Stimulated activated CD8-positive, alpha-beta memory T cell treated with anti-CD3 and anti-CD28 coated beads, Interleukin-15, amount 100 ng/mL, for 4 hours (primary cell): Measurements from ENCODE around the gene IFITM2.
"Not testable (repeated sequence)": the region's sequence is repeated elsewhere in the genome, so short reads cannot be mapped to it uniquely, and the experiment has no call there.

Experiments used
- DNase-seq, 2 donors: peaks; one replicate each; pipeline ENCODE4 v3.0.0-alpha.2; 2020; ENCODE audit warnings: low read depth in 2 of 2

IFITM2 gene

GRCh38 chr11:307766-308708, at the start of gene IFITM2:
Gene IFITM2, plus strand, starts transcription at chr11:307816. Its CDS starts 377 bp downstream, at chr11:308193.
- not testable (repeated sequence) for DNase-seq

DNA sequence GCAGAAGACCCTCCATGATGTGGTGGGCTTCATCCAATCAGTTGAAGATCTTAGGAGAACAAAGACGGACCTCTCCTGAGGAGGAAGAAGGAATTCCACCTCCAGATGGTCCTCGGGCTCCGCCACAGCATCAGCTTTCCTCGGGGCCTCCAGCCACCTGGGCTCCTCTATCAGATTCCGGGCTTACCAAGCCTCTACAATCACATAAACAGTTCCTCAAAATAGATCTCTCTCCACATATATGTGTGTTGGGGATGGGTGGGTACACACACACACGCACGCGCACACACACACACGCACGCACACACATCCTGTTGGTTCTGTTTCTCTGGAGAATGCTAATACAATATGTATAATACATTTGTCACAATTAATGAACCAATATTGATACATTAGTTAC, 48.2 kb upstream of the IFITM2 start:
- DNase-seq, result no peak

DNA sequence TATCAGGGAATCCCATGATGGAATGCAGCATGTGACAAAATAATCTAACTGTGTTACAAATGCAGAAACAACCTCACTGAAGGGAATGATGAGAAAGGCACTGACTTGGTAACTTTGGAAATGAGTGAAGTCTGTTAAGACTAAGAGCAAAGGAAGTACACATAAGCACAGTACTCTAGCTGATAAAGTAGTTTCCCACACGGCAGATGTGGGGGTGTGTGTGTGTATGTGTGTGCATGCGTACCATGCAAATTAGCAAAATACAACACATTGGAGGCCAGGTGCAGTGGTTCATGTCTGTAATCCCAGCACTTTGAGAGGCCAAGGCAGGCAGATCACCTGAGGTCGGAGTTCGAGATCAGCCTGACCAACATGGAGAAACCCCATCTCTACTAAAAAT, 46.0 kb upstream of the IFITM2 start:
- no peak for DNase-seq

DNA sequence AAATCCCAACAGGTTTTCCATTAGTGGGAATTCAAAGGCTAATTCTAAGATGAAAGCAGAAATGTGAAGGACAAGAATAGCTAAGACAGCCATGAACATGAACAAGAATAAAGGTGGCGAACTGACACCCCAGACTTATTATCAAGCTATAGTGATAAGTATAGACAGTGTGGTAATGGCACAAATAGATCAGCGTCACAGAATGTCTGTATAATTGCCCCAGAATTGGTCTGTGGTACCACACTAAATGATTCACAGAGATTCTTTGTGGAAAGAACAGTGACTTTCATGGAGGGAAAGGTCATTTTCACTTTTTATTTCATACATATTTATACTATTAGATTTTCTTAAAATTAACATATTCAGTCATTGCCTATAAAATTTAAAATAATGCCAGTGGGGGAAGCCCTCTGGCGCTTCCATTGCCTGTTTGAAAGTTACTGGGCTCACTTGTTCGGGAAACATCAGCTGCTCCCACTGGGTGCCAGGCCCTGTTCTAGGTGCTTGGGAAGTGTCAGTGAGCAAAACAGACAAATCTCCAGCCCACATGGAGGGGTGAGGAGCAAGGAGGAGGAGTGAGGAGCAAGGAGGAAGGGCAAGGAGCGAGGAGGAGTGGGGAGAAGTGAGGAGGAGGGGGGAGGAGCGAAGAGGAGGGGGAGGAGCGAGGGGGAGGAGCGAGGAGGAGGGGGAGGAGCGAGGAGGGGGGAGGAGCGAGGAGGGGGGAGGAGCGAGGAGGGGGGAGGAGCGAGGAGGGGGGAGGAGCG, 40.8 kb upstream of the IFITM2 start:
- no peak for DNase-seq

- no peak for DNase-seq
Measured at GRCh38 chr11:267491-267994, 40.1 kb upstream of the IFITM2 start.

- DNase-seq, result not testable (repeated sequence)
Measured at GRCh38 chr11:268716-269145, 38.9 kb upstream of the IFITM2 start.

DNA sequence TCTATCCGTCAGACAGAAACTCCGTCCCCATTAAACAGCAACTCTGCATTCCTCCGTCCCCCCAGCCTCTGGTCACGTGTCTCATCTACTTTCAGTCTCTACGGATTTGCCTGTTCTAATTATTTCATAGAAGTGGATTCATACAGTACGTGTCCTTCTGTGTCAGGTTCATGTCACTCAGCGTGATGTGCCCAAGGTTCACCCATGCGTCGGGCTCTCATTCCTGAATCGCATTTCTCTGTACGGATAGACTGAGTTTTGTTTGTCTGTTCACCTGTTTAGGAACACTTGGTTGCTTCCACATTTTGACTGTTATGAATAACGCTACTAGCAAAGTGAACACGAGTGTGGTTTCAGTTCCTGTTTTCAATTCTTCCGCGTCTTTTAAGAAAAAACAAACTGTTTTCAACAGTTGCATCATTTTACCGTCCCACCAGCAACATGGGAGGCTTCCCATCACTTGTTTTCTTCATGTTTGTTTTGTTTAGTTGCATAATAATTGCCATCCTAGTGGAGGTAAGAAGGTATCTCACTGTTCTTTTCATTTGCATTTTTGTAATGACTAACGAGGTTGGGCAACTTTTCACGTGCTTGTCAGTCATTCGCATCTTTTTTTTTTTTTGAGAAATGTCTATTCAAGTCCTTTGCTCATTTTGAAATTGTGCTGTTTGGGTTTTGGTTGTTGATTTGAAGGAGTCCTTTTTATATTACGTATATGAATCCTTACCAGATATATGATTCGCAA, 38.3 kb upstream of the IFITM2 start:
- no peak for DNase-seq

DNA sequence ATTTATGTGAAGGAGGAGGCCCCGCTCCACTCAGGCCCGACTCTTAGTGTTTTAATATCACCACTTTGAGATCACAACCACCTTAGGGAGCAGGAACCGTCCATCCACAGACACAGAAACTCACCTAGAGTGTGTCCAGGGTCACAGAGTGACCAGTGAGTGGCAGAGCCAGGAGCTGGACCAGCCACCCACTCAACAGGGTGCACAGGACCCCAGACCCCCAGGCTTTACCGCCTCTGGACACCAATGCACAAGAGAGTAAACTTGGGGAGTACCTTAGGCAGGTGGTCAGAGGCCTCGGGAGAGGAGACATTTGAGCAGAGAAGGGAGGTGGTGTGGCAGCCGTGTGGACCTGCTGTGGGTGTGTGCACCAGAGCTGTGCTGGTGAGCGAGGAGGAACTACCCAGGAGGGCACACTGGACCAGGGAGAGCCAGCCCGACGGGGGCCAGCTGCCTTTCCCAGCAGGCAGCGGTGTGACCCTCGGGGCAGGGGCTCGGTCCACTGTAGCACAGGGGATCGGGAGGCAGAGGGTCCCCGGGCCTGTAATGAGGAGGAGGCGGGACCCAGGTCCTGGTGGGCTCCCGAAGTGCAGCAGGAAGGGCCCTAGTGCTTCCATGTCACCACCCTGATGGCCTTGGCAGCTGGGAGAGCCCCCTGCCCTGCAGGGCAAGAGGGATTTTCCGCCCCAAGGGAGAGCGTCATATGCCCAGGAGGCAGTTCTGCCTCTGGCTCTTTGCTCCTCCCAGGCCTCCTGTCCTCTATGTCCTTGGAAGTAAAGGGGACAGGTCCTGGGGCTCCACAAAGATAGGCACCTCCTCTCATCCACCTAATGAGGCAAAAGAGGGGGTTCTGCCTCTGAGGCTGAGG, 36.9 kb upstream of the IFITM2 start:
- DNase-seq, result no peak

GRCh38 chr11:271319-271715, 36.3 kb upstream of the IFITM2 start:
- DNase-seq, result no peak

GRCh38 chr11:272195-272930, 35.3 kb upstream of the IFITM2 start:
- DNase-seq, result no peak

- no peak for DNase-seq
Measured at GRCh38 chr11:272931-273198, 34.8 kb upstream of the IFITM2 start.

DNA sequence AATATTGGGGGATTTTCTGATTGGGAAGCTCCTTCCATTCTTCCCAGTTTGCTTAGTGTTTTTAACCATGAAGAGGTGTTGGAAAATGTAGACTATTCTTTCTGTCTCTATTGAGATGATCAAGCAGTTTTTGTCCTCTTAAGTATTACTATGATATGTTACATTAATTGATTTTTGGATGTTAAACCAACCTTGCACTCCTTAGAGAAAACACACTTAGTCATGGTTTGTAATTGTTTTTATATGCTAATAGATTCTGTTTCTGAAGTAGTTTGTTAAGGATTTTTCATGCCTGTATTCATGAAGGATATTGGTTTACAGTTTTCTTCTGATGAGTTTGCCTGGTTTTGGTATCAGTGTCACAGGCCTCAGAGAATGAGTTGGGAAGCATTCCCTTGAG, 31.4 kb upstream of the IFITM2 start:
- DNase-seq, result no peak

DNA sequence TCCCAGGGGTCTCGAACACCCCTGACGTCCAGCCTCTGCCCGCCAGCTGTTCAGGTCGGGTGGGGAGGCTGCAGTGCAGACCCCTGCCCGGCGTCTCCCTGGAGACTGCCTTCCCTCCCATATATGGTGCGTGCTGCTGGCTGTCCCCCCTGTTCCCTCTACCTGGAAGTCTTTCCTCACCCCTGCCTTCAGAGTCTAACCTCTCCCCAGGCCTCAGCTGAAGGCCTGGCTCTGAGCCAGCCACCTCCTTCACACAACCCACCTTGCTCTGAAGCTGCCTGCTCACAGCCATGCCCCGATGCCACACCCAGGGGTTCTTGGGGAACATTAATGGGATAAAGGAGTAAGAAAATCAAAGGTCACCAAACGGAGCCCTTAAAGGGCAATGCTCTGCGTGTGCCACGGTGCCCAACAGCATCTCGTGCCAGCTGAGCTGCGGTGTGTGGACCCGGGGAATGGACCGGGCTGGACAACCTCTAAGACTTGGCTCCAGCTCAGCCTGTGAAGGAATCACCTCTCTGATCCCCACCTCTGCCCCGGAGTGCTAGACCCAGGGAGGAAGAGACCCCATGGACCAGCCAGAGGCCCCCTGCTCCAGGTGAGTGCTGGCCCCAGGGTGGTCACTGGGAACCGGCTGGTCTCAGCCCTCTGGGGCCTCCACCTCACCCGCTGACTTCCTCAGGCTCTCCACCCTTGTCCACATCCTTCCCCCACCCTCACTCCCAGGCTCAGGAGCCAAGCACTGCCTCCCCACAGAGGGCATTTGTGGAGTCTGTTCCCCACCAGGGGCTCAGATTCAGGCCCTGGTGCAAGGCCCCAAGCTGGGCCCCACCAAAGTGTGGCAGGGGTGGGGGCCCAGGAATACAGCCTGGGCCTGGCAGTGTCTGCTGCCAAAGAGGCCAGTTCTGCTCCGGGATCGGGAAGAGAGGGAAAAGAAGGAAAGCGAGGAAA, 29.3 kb upstream of the IFITM2 start, which contains the start of gene NLRP6:
NLRP6 (plus strand) TSS at position 407 of the 951 bp plus-strand sequence; CDS start at position 570, 163 bp downstream.
- no peak for DNase-seq

GRCh38 chr11:279040-279965, 28.3 kb upstream of the IFITM2 start:
- DNase-seq, result no peak

DNA sequence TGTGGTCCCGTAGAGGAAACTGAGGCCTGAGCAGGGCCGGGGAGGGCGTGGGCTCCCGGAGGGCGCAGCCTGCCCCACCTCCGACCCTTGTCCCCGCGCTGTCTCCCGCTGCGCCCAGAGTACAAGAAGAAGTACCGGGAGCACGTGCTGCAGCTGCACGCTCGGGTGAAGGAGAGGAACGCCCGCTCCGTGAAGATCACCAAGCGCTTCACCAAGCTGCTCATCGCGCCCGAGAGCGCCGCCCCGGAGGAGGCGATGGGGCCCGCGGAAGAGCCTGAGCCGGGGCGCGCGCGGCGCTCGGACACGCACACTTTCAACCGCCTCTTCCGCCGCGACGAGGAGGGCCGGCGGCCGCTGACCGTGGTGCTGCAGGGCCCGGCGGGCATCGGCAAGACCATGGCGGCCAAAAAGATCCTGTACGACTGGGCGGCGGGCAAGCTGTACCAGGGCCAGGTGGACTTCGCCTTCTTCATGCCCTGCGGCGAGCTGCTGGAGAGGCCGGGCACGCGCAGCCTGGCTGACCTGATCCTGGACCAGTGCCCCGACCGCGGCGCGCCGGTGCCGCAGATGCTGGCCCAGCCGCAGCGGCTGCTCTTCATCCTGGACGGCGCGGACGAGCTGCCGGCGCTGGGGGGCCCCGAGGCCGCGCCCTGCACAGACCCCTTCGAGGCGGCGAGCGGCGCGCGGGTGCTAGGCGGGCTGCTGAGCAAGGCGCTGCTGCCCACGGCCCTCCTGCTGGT, 27.5 kb upstream of the IFITM2 start:
- DNase-seq, result no peak

DNA sequence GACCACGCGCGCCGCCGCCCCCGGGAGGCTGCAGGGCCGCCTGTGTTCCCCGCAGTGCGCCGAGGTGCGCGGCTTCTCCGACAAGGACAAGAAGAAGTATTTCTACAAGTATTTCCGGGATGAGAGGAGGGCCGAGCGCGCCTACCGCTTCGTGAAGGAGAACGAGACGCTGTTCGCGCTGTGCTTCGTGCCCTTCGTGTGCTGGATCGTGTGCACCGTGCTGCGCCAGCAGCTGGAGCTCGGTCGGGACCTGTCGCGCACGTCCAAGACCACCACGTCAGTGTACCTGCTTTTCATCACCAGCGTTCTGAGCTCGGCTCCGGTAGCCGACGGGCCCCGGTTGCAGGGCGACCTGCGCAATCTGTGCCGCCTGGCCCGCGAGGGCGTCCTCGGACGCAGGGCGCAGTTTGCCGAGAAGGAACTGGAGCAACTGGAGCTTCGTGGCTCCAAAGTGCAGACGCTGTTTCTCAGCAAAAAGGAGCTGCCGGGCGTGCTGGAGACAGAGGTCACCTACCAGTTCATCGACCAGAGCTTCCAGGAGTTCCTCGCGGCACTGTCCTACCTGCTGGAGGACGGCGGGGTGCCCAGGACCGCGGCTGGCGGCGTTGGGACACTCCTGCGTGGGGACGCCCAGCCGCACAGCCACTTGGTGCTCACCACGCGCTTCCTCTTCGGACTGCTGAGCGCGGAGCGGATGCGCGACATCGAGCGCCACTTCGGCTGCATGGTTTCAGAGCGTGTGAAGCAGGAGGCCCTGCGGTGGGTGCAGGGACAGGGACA, 26.7 kb upstream of the IFITM2 start:
- no peak for DNase-seq
